GM21723 (cell line): Measurements from ENCODE around the gene CORO7.

ENCODE experiments used
- ATAC-seq: cut with Tn5 transposase; IDR thresholded peaks from one replicate; pipeline ENCODE4 v1.9.1; 2021; ENCODE audit warnings: mild to moderate bottlenecking, moderate library complexity; ENCODE audit not compliant: unreplicated experiment

The CORO7 gene

DNA sequence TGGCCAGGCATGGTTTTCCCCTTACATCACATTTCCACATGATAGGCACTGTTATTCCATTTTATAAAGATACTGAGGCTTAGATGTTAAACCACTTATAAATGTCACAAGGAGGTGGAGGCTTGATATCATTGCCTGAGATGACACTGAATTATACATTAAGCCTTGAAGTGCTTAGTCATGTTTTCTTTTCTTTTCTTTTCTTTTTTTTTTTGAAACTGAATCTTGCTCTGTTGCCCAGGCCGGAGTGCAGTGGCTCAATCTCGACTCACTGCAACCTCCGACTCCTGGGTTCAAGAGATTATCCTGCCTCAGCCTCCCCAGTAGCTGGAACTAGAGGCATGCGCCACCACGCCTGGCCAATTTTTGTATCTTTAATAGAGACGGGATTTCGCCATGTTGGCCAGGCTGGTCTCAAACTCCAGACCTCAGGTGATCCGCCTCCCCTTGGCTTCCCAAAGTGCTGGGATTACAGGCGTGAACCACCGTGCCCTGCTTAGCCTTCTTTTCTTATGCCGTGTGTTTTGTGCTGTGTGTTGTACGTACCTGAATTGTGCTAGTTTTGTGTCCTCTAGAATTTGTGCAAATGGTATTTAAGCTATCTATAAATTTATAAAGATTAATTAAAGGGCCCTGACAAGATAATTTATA is 10.5 kb upstream of the CORO7 start:
- ATAC-seq, result no peak

DNA sequence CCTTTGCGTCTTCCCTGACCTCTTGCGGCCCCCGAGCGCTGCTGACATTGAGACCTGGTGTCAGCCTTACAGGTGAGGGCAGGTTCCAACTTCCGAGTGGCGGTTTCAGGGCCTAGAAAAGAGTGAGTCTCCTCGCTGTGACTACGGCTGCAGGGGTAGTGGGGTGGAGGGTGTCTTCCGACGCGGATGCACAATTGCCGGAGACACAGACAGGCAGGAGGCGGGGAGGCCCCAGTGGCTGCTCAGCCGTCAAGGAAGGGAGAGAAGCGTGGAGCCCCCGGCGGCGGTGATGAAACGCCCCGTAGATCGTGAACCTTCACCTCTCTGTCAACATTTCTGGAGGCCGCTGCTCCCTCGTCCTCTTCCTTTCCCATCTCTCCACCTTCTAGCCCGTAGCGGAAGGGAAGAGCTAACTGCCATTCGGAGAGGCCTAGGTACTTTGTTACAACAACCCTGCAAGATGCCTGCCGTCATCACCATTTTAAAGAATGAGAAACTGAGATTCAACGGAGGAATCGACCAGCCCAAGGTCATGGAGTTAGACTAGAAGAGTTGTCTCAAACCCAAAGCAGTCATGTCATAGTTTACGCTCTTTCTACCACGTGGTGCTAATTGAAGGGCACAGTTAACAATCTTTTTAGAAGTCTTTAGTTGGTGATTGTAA is 9.8 kb upstream of the CORO7 start:
- ATAC-seq, result peak; percentile 27

DNA sequence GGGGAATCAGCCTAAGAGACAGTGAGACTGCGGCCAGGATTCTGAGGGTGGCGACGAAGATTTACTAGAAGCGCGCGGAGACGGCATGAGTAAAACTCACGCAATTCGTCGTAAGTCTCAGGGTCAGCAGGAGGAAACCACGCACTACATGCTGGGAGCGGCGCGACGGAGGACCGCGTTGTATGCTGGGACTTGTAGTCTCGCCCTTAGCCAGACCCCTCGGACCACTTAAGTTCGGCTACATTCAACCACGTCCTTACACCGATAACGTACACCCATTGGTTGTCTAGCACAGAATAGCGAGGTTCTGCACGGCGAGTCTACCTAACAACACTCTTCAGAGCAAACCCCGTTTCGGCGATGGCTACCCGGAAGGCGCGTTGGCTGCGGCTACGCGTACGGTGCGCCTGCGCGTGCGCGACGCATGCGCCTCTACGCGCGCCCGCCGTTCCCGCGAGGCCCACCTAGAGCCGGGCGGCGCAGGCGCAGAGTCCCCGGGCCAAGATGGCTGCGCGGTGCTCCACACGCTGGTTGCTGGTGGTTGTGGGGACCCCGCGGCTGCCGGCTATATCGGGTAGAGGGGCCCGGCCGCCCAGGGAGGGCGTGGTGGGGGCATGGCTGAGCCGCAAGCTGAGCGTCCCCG is 9.1 kb upstream of the CORO7 start, which contains the start of gene DNAJA3:
Gene DNAJA3 (plus strand): TSS at position 491 of the 643 bp plus-strand sequence. CDS start 14 bp downstream, at position 505.
- ATAC-seq, result peak; percentile 87

GRCh38 chr16:4420505-4421105 is 4.2 kb upstream of the CORO7 start:
- ATAC-seq, result no peak

- no peak for ATAC-seq
Observed at GRCh38 chr16:4419402-4419959, 3.1 kb upstream of the CORO7 start.

- ATAC-seq, result peak; percentile 14
Observed at GRCh38 chr16:4415538-4416199, 727 bp downstream of the CORO7 start.

DNA sequence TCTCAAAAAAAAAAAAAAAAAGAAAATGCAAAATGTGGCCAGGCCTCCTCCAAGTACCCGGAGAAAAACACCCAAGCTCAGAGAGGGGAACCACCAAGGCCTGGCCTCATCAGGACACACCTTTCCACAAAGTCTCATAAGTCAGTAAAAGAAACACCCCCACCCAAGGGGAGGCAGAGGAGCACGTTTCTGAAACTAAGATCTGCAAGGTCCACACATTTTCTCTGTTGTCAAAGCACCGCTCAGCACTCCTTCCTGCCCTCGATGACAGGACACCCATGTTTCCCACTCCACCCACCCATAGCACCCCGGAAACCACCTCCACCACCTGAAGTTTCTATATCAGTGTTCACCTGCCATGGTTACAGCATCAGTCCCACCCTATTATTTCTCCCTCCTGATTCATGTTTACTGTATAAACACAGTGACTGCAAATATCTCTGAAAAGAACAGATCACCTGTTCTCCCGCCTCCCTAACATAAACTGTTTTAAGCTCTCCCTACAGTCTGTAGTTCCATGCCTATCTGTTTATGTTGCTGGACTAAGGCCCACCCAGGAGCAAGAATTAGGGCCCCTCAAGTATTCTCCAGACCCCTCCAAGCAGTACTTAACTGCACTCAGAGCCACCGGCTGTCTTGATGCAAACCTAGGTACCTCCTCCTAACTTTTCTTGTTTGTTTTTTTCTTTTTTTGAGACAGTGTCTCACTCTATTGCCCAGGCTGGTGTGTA is 2.0 kb downstream of the CORO7 start:
- ATAC-seq, result peak; percentile 69

GRCh38 chr16:4412854-4413253 is 3.5 kb downstream of the CORO7 start:
- ATAC-seq, result no peak

- no peak for ATAC-seq
Observed at GRCh38 chr16:4412159-4412558, 4.2 kb downstream of the CORO7 start.

DNA sequence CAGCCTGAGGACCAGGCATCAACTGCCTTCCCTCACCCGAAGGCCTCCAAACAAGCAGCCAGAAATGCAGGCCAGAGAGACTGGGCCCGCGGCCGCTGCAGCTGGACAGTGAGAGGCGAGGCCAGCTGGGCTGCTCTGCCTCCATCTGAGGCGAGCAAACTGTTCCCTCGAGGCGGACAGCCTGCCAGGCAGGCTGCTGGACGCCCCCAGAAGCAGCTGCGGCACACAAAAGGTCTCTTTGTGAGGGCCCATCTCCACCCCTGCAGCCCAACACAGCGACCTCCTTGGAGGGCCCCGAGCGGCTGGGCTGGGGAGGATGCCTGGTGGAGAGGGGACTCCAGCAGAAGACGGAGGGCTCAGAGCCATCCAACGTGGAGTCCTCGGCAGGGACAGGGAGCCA is 4.7 kb downstream of the CORO7 start:
- ATAC-seq, result no peak

DNA sequence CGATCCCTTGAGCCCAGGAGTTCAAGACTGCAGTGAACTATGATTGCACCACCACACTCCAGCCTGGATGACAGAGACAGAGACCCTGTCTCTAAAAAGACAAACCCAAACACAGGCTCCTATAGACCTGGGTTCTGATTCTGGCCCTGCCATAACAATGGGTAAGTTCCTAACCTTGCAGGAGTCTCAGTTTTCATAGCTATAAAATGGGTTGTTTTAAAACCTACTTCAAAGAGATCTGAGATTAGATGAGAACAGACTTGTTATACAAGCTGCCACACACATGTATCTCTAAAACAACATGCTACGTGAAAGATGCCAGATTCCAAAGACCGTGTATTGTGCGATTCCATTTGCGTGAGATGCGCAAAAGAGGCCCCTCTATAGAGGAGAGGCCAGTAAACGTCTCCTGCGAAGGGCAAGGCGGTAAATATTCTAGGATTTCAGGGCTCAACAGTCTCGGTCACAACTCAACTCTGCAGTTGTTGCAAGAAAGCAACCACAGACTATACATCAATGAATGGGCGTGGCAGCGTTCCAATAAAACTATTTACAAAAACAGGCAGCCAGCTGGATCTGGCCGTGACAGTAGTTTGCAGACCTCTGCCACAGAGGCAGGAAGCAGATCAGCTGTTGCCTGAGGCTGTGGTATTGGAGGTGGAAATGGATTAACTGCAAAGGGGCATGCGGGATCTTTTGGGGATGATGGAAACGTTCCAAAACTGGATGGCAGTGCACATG is 5.9 kb downstream of the CORO7 start:
- no peak for ATAC-seq

- no peak for ATAC-seq
Observed at GRCh38 chr16:4409081-4409932, 7.1 kb downstream of the CORO7 start.

- no peak for ATAC-seq
Observed at GRCh38 chr16:4408323-4408690, 8.1 kb downstream of the CORO7 start.

- ATAC-seq, result no peak
Observed at GRCh38 chr16:4407543-4408322, 8.7 kb downstream of the CORO7 start.

- no peak for ATAC-seq
Observed at GRCh38 chr16:4404967-4405696, 11.3 kb downstream of the CORO7 start.

DNA sequence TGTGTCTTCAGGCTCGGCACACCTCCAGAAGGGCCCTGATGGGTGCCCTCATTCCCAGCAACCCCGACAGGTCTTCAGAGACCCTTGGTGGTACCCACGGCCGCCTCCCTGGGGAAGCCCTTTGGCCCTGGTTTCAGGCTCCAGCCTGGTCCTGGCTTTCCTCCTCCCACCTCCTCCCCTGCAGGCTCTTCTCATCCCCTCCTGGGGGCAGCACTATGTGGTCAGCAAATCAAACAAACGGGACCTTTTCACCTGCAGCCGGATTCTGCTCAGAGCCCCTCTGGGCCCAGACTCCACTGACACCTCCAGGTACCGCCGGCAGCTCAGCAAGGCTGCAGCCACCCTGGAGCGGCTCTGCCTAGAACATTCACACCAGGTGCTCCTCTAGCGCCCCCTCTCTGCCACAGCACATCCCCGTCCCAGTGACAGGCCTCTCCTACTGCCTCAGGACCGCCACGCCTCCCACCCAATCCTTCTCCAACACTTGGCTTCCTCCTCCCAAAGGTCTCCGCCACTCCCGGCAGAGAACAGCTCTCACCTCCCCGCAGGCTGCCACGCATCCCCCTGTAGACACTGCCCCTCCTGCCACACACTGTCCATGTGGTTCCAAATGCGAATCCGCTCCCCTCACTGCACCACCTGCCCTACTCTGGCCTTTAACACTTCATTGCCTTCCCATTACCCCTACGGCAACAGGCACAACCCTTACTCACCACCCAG is 12.0 kb downstream of the CORO7 start:
- no peak for ATAC-seq
